HCT116 (cell line): ENCODE results near the gene DRC7.

Experiments
- POLR2A ChIP-seq: IDR thresholded peaks from 2 replicates; pipeline ENCODE4 v1.7.0; 2011; ENCODE audit warnings: borderline replicate concordance; ENCODE audit not compliant: insufficient read depth, insufficient read length; ENCODE audit errors: extremely low read depth
- RAD21 ChIP-seq: IDR thresholded peaks from 2 replicates; pipeline ENCODE4 v1.6.1; 2012; ENCODE audit warnings: low read depth, mild to moderate bottlenecking
- TF ChIP-seq, protein P1 (sequence below), 3 experiments: fragments of 200-600 bp in 1 of 3; sonication (generic) in 1 of 3; IDR thresholded peaks in 2 of 3; conservative IDR thresholded peaks in 1 of 3; 2 replicates each; pipeline ENCODE4 v1.5.1; 2012 to 2017; ENCODE audit warnings: low read depth in 2 of 3, low read length in 2 of 3, antibody characterized with exemption in 1 of 3, borderline replicate concordance in 1 of 3, control low read depth in 1 of 3, mild to moderate bottlenecking in 1 of 3, mixed read lengths in 1 of 3, mixed run types in 1 of 3, moderate library complexity in 1 of 3; ENCODE audit not compliant: insufficient read depth in 1 of 3
- TF ChIP-seq, protein P2 (sequence below): IDR thresholded peaks from 2 replicates; pipeline ENCODE4 v1.6.1; 2012; ENCODE audit warnings: low read depth
- TF ChIP-seq, protein P3 (sequence below): IDR thresholded peaks from 2 replicates; pipeline ENCODE4 v1.6.1; 2011; ENCODE audit warnings: mild to moderate bottlenecking, low read length, moderate library complexity; ENCODE audit not compliant: insufficient replicate concordance; ENCODE audit errors: extremely low read depth

DNA sequence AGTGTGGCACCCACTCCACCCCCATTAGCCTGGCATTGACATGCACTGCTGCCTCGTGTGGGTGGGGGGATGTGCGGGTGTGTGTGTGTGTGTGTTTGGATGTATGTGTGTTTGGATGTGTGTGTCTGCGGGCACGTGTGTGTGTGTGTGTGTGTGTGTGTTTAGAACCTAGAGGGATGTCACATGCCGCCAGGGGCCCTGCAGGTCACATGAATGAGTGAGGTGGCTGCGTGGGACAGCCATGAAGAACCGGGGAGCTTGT lies 50.0 kb downstream of the DRC7 start:
- TF ChIP-seq POLR2A (no peak), RAD21 (no peak)
- TF ChIP-seq, protein P1, sequence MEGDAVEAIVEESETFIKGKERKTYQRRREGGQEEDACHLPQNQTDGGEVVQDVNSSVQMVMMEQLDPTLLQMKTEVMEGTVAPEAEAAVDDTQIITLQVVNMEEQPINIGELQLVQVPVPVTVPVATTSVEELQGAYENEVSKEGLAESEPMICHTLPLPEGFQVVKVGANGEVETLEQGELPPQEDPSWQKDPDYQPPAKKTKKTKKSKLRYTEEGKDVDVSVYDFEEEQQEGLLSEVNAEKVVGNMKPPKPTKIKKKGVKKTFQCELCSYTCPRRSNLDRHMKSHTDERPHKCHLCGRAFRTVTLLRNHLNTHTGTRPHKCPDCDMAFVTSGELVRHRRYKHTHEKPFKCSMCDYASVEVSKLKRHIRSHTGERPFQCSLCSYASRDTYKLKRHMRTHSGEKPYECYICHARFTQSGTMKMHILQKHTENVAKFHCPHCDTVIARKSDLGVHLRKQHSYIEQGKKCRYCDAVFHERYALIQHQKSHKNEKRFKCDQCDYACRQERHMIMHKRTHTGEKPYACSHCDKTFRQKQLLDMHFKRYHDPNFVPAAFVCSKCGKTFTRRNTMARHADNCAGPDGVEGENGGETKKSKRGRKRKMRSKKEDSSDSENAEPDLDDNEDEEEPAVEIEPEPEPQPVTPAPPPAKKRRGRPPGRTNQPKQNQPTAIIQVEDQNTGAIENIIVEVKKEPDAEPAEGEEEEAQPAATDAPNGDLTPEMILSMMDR (IDR thresholded peaks at IDR 0.05 in 2 of 3, conservative IDR thresholded peaks at IDR 0.05 in 1 of 3; ENCODE audit: borderline replicate concordance in 1 of 3, insufficient read depth in 1 of 3, low read depth in 2 of 3, low read length in 2 of 3), result no peak
- TF ChIP-seq, protein P2, sequence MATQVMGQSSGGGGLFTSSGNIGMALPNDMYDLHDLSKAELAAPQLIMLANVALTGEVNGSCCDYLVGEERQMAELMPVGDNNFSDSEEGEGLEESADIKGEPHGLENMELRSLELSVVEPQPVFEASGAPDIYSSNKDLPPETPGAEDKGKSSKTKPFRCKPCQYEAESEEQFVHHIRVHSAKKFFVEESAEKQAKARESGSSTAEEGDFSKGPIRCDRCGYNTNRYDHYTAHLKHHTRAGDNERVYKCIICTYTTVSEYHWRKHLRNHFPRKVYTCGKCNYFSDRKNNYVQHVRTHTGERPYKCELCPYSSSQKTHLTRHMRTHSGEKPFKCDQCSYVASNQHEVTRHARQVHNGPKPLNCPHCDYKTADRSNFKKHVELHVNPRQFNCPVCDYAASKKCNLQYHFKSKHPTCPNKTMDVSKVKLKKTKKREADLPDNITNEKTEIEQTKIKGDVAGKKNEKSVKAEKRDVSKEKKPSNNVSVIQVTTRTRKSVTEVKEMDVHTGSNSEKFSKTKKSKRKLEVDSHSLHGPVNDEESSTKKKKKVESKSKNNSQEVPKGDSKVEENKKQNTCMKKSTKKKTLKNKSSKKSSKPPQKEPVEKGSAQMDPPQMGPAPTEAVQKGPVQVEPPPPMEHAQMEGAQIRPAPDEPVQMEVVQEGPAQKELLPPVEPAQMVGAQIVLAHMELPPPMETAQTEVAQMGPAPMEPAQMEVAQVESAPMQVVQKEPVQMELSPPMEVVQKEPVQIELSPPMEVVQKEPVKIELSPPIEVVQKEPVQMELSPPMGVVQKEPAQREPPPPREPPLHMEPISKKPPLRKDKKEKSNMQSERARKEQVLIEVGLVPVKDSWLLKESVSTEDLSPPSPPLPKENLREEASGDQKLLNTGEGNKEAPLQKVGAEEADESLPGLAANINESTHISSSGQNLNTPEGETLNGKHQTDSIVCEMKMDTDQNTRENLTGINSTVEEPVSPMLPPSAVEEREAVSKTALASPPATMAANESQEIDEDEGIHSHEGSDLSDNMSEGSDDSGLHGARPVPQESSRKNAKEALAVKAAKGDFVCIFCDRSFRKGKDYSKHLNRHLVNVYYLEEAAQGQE, result no peak
- TF ChIP-seq, protein P3, sequence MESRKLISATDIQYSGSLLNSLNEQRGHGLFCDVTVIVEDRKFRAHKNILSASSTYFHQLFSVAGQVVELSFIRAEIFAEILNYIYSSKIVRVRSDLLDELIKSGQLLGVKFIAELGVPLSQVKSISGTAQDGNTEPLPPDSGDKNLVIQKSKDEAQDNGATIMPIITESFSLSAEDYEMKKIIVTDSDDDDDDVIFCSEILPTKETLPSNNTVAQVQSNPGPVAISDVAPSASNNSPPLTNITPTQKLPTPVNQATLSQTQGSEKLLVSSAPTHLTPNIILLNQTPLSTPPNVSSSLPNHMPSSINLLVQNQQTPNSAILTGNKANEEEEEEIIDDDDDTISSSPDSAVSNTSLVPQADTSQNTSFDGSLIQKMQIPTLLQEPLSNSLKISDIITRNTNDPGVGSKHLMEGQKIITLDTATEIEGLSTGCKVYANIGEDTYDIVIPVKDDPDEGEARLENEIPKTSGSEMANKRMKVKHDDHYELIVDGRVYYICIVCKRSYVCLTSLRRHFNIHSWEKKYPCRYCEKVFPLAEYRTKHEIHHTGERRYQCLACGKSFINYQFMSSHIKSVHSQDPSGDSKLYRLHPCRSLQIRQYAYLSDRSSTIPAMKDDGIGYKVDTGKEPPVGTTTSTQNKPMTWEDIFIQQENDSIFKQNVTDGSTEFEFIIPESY, result no peak
